Ecto neural progenitor cell (in vitro differentiated cells): ENCODE results near the gene UCMA.
"Not testable (repeated sequence)": the region's sequence is repeated elsewhere in the genome, so short reads cannot be mapped to it uniquely, and the experiment has no call there.

Experiments used
- DNase-seq: peaks from one replicate; pipeline ENCODE4 v3.0.0-alpha.2; 2018; ENCODE audit warnings: low spot score

UCMA gene

DNA sequence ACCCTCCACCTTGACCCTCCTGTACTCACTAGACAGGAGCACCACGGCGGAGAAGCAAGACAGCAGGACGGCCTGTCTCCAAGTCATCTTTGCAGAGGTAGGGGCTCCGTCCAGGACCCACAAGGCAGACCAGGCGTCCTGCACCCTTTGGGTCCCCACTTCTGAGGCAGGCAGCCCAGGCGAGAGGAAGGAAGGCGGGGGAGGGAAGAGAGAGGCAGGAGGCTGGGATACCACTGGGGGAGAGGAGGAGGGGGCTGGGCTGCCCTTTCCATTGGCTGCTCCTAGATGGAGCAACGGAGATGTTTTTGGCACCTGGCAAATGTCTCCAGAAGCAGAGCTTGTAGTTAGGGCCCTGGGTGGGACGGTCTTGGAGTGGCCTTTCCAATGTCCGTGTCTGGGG is at the start of gene UCMA:
TSS of gene UCMA (minus strand) at position 203 of the 400 bp plus-strand sequence. CDS start at position 87, 116 bp downstream.
- no peak for DNase-seq

DNA sequence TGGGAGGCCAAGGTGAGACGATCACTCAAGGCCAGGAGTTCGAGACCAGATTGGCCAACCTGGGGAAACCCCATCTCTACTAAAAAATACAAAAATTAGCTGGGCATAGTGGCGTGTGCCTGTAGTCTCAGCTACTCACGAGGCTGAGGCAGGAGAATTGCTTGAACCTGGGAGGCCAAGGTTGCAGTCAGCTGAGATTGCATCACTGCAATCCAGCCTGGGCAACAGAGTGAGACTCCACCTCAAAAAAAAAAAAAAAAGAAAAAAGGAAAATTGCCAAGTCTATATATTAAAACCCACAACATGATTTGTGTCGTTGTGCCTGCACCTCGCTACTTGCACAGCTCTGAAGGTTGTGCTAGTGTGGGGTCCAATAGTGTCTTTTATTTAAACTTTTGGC is 48.2 kb upstream of the UCMA start:
- DNase-seq = not testable (repeated sequence)

DNA sequence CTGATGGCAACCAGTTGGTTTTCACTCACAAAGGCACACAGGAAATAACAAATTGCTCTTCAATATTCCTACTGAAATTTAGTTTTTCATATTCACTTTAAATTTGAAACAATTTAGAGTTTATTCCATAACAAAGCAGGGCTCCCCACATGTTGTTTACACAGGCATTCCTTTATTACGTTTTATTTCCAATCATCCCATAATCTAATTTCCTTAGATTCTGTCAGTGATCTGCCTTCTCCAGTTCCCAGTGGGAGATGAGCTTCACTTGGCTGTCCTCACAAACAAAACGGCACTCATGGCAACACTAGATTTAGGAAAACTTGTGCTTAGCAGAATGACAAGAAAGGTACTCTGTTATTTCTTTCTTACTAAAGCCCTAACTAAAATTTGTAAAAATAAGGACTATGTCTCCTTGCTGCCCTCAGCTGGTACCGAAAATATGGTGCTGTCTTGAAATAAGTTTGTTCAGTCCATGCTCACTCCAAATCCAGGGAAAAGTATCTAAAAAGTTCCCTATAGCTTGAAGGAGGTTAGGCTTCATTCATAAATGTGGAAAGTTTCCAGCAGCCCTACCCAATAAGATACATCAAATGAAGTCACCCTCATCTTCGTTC is 42.7 kb upstream of the UCMA start:
- DNase-seq = no peak

- DNase-seq = not testable (repeated sequence)
Observed at GRCh38 chr10:13276146-13276545, 42.0 kb upstream of the UCMA start.

DNA sequence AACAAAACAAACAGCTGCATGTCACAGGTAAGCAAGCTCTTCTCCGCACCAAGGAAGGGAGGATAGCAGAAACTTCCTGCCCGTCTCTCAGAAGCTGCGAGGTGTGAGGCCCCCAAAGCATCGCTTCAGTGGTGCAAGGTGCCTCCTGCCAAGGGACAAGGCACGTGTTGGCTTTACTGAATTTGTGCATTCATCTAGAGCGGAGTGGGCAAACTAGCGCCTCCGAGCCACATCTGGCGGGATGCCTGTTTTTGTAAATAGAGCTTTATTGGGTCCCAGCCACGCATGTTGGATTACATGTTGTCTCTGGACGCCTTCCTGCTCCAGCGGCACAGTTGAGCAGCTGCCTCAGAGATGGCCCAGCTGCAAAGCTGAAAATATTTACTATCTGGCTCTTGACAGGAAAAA is 38.0 kb upstream of the UCMA start:
- peak; percentile 47 for DNase-seq

GRCh38 chr10:13271552-13272163 is 37.5 kb upstream of the UCMA start:
- DNase-seq = peak; percentile 75

- DNase-seq = no peak
Observed at GRCh38 chr10:13270877-13271551, 36.8 kb upstream of the UCMA start.

- DNase-seq = no peak
Observed at GRCh38 chr10:13268841-13269240, 34.7 kb upstream of the UCMA start.

DNA sequence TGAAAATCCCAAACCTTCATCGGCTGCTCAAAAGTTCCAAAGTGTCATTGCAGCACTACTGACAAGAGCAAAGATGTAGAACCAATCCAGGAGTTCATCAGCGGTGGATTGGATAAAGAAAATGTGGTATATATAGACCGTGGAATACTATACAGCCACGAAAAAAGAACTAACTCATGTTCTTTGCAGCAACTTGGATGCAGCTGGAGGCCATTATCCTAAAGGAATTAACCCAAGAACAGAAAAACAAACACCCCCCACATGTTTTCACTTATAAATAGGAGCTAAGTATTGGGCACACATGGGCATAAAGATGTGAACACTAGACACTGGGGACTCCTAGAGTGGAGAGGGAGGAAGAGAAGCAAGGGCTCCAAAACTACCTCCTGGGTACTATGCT is 34.1 kb upstream of the UCMA start:
- DNase-seq = no peak

DNA sequence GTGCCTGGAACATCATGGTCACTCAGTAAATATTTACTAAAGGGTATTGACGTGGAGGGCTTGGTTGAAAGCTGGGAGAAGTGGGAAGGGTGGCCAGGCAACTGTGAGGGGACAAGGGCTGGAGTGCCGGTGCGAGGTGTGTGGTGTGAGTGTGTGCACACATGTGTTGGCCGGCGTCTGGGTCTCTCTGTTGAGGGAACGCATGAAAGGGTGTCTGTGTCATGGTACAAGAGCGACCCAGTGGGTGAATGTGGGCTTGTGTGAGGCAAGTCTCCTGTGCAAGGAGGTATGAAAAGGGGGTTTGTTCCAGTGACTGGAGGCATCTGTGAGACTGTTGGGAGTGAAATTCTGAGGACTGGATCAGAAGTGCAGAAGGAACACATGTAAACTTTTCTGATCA is 29.4 kb upstream of the UCMA start:
- no peak for DNase-seq

- DNase-seq = no peak
Observed at GRCh38 chr10:13262433-13262832, 28.3 kb upstream of the UCMA start.

GRCh38 chr10:13257621-13258140 is 23.5 kb upstream of the UCMA start:
- DNase-seq = no peak

- no peak for DNase-seq
Observed at GRCh38 chr10:13256627-13257026, 22.5 kb upstream of the UCMA start.

DNA sequence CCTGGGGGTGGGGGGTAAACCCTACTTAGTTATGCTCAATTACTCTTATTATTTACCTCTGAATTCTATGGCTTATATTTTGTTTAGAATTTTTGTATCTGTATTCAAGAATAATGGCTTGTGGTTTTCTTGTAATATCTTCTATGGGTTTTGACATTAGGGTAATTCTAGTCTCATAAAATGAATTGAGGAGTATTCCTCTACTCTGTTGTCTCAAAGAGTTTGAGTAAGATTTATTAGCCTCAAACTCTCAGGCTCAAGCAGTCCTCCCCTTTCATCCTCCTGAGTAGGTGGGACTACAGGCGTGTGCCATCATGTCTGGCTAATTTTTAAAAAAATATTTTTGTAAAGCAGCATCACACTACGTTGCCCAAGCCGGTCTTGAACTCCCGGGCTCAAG is 19.6 kb upstream of the UCMA start:
- no peak for DNase-seq

DNA sequence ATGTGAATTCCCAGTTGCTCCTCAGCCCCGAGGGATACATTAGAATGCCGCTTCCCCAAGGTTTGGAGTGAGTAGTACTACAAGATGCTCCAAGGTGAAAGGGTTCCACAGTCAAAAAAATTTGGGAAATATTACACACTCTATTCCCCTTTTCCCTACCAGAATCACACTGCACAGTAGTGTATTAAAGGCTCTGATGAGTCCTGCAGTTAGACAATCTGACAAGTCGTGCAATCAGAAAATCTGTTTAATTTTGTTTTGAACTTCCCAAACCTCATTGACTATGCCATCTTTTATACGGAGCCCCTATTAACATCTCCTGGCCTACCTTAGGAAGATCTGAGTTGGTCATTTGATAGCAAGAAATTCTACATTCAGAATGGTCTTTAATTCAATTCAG is 13.6 kb upstream of the UCMA start:
- no peak for DNase-seq

DNA sequence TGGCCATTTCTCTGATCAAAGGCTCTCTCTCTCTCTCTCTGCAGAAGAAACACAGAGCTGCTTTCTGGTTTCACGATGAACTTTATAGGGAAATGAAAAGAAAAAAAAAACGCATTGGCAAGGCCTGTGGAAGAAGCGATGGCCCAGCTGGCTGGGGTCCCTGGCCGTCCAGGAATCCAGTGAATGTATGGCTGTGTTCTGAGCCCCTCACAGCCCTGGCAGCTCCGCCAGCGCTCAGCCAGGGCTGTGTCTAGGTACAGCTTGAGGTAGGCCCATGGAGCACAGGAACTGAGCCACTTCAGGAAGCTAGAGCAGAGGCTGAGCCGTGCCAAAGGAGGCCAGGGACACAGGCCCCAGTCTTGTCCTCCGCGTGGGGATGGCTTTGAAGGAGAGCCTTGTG is 13.1 kb upstream of the UCMA start:
- no peak for DNase-seq

- DNase-seq = not testable (repeated sequence)
Observed at GRCh38 chr10:13242260-13242659, 8.1 kb upstream of the UCMA start.

DNA sequence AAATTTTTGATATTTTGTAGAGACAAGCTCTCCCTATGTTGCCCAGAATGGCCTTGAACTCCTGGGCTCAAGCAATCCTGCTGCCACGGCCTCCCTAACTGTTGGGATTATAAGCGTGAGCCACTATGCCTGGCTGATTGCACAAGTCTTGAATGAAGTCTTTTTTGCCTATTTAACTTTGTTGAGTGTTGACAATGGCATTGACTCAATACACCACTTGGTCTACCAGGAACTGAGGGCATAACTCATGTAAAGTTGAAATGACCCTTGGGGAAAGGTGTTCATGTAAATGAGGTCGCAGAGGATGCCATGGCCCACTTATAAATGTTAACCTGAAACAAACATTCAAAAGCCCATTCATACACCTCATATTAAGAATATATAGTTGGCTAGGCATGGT is 7.4 kb upstream of the UCMA start:
- no peak for DNase-seq

DNA sequence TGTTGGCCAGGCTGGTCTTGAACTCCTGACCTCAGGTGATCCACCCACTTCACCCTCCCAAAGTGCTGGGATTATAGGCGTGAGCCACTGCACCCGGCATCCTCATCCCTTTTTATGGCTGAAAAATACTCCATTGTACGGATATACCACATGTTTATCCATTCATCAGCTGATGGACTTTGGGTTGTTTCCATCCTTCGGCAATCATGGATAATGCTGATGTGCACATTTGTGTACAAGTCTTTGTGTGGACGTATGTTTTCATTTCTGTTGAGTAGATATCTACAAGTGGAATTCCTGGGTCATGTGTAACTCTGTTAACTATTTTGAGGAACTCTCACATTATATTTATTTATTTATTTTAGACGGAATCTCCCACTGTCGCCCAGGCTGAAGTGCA is 5.7 kb upstream of the UCMA start:
- no peak for DNase-seq

DNA sequence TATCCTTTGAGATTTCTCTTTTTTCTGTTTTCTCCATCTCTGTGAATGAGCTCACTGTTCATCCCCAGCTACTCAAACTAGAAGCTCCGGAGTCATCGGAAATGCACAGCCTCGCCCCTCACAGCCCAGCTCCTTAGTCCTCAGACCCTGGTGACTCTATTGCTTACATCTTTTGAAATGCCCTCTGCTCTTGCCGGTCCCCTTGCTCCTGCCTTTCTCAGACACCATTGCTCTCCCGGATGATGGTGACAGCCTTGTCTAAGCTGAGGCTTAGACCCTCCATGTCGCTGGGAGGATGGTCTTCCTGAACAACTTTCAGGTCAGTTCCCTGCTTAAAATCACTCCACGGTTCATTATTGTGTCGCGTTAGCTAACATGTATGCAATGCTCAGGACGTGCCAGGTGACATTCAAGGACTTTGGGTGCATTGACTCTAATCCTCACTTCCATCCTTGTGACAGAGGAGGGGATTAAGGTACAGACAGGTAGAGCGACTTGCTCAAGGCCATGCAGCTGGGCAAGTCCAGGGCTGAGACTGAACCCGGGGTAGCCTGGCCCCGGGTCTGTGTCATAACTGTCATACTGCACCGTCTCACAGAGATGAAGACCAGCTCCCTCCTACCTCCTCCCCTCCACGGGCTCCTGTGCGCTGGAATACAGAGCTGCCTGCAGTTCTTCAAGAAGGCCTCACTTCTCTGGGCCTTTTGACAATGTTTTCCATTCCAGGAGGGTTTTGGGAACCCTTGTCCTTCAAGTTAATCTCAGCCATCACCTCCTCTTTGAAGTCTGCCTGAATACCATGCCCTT is 4.3 kb upstream of the UCMA start:
- no peak for DNase-seq

- DNase-seq = no peak
Observed at GRCh38 chr10:13236638-13237037, 2.5 kb upstream of the UCMA start.

GRCh38 chr10:13234736-13235135 is 562 bp upstream of the UCMA start:
- DNase-seq = not testable (repeated sequence)

DNA sequence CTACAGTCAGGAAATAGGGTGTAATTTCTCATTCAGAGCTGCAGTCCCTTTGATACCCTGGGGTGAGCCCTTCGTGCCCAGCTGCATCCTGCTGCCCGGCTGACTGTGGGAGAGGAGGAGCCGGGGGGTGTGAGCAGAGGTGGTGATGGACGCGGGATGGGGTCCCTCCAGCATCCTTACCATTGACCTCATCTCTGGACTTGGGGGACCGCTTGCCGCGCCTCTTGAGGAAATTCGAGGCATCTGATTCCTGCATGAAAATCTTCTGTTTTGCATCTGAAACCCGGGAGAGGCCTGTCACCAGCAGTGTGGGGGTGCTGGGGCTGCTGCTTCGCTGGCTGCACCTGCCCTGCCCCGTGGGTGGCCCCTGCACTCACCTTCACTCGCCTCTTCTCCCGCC is 816 bp downstream of the UCMA start:
- no peak for DNase-seq
